Kidney capillary endothelial cell (primary cell): ENCODE results near the gene DDX6.
"Not testable (repeated sequence)": the region's sequence is repeated elsewhere in the genome, so short reads cannot be mapped to it uniquely, and the experiment has no call there.

Source experiments
- DNase-seq: peaks from one replicate; pipeline ENCODE4 v3.0.0-alpha.2; 2018; ENCODE audit warnings: low spot score

The DDX6 gene

GRCh38 chr11:118791111-118791960 lies at the start of gene DDX6:
DDX6 (minus strand) TSS chr11:118791164; CDS start chr11:118786251, 4,913 bp downstream.
- peak; percentile 72 for DNase-seq

- DNase-seq = no peak
These were observed 48.1 kb upstream of the DDX6 start for GRCh38 chr11:118838905-118839553.

GRCh38 chr11:118837868-118838267 lies 46.9 kb upstream of the DDX6 start:
- DNase-seq = no peak

- no peak for DNase-seq
These were observed 43.6 kb upstream of the DDX6 start for GRCh38 chr11:118834427-118835028.

GRCh38 chr11:118827118-118827517 lies 36.2 kb upstream of the DDX6 start:
- DNase-seq = no peak

- not testable (repeated sequence) for DNase-seq
These were observed 32.1 kb upstream of the DDX6 start for GRCh38 chr11:118822936-118823510.

GRCh38 chr11:118820412-118821357 lies 29.7 kb upstream of the DDX6 start:
- no peak for DNase-seq

- DNase-seq = not testable (repeated sequence)
These were observed 29.0 kb upstream of the DDX6 start for GRCh38 chr11:118820025-118820379.

- DNase-seq = no peak
These were observed 28.5 kb upstream of the DDX6 start for GRCh38 chr11:118819334-118820024.

- DNase-seq = no peak
These were observed 27.2 kb upstream of the DDX6 start for GRCh38 chr11:118818130-118818529.

- no peak for DNase-seq
These were observed 22.6 kb upstream of the DDX6 start for GRCh38 chr11:118813551-118813950.

- no peak for DNase-seq
These were observed 21.5 kb upstream of the DDX6 start for GRCh38 chr11:118812485-118812884.

- no peak for DNase-seq
These were observed 17.1 kb upstream of the DDX6 start for GRCh38 chr11:118807800-118808778.

GRCh38 chr11:118806400-118806799 lies 15.4 kb upstream of the DDX6 start:
- no peak for DNase-seq

- no peak for DNase-seq
These were observed 13.1 kb upstream of the DDX6 start for GRCh38 chr11:118804094-118804493.

GRCh38 chr11:118799372-118799771 lies 8.4 kb upstream of the DDX6 start:
- DNase-seq = no peak

- DNase-seq = no peak
These were observed 6.5 kb upstream of the DDX6 start for GRCh38 chr11:118797510-118797909.

- DNase-seq = peak; percentile 81
These were observed 1.7 kb upstream of the DDX6 start for GRCh38 chr11:118792570-118793124.

GRCh38 chr11:118791961-118792569 lies 1.1 kb upstream of the DDX6 start:
- DNase-seq = no peak
